Loucy (cell line): ENCODE results near the gene ZNF362.

ENCODE experiments used
- H2AFZ ChIP-seq: fragments of 200-600 bp; sonication (generic); 2 replicates; pipeline ENCODE4 v1.6.0; 2016; ENCODE audit warnings: antibody characterized with exemption, mild to moderate bottlenecking, low read length, moderate library complexity
- H3F3A ChIP-seq: fragments of 200-600 bp; 2 replicates; pipeline ENCODE4 v1.6.0; 2016; ENCODE audit warnings: antibody characterized with exemption, low read depth, mild to moderate bottlenecking
- H3K27me3 ChIP-seq: fragments of 200-600 bp; sonication (generic); 2 replicates; pipeline ENCODE4 v1.6.1; 2014; ENCODE audit warnings: low read length, mild to moderate bottlenecking; ENCODE audit not compliant: insufficient read depth, poor library complexity, severe bottlenecking
- H3K36me3 ChIP-seq: fragments of 200-600 bp; sonication (generic); 2 replicates; pipeline ENCODE4 v1.6.1; 2016; ENCODE audit warnings: low read length; ENCODE audit not compliant: insufficient read depth
- H3K4me1 ChIP-seq: fragments of 200-600 bp; sonication (generic); 2 replicates; pipeline ENCODE4 v1.5.1; 2014; ENCODE audit warnings: low read length, mild to moderate bottlenecking; ENCODE audit not compliant: insufficient read depth, poor library complexity, severe bottlenecking
- H3K4me2 ChIP-seq: fragments of 200-600 bp; sonication (generic); 2 replicates; pipeline ENCODE4 v1.6.0; 2014; ENCODE audit warnings: antibody characterized with exemption, low read length, low read depth, mild to moderate bottlenecking; ENCODE audit not compliant: poor library complexity, severe bottlenecking
- H3K4me3 ChIP-seq: fragments of 200-600 bp; sonication (generic); 2 replicates; pipeline ENCODE4 v1.5.1; 2014; ENCODE audit warnings: low read length, mild to moderate bottlenecking, mixed read lengths; ENCODE audit not compliant: poor library complexity, severe bottlenecking
- H3K79me2 ChIP-seq: fragments of 200-600 bp; sonication (generic); 2 replicates; pipeline ENCODE4 v1.6.1; 2014; ENCODE audit warnings: low read length; ENCODE audit not compliant: insufficient read depth
- H3K9ac ChIP-seq: fragments of 200-600 bp; sonication (generic); 2 replicates; pipeline ENCODE4 v1.6.0; 2014; ENCODE audit warnings: mild to moderate bottlenecking, low read depth, low read length, moderate library complexity; ENCODE audit not compliant: poor library complexity, severe bottlenecking
- H3K9me2 ChIP-seq: fragments of 200-600 bp; sonication (generic); replicated peaks from 2 replicates; pipeline ENCODE4 v1.6.1; 2016; ENCODE audit warnings: low read depth, low read length, mixed read lengths
- H3K9me3 ChIP-seq: fragments of 200-600 bp; sonication (generic); 2 replicates; pipeline ENCODE4 v1.6.1; 2014; ENCODE audit warnings: mild to moderate bottlenecking, antibody characterized with exemption, low read length, low read depth; ENCODE audit not compliant: insufficient read depth
- H4K20me1 ChIP-seq: fragments of 200-600 bp; sonication (generic); 2 replicates; pipeline ENCODE4 v1.6.0; 2014; ENCODE audit warnings: antibody characterized with exemption, low read length, mild to moderate bottlenecking; ENCODE audit not compliant: insufficient read depth, poor library complexity, severe bottlenecking
- CTCF ChIP-seq: fragments of 200-600 bp; sonication (generic); conservative IDR thresholded peaks from 2 replicates; pipeline ENCODE4 v1.5.1; 2014; ENCODE audit warnings: mild to moderate bottlenecking, antibody characterized with exemption, low read length
- EZH2phosphoT487 ChIP-seq: fragments of 200-600 bp; IDR thresholded peaks from 2 replicates; pipeline ENCODE4 v1.6.1; 2018; ENCODE audit warnings: antibody characterized with exemption, mild to moderate bottlenecking, moderate library complexity, borderline replicate concordance

The ZNF362 gene

GRCh38 chr1:33272509-33272908, 16.2 kb downstream of the ZNF362 start:
- Histone ChIP-seq H3F3A (no peaks in the 10 kb centered on the region), H3K4me1 (peaks cover 7% of the 10 kb centered on the region), H3K27me3 (no peaks in the 10 kb centered on the region), H3K9me2 (no peaks in the 10 kb centered on the region), H3K4me2 (no peak overlapping the region), H3K36me3 (peaks cover 7% of the 10 kb centered on the region; the same call in 1 of the 2 replicates), H3K9ac (no peak overlapping the region), H2AFZ (no peak overlapping the region), H3K79me2 (peaks cover 6% of the 10 kb centered on the region; the same call in 1 of the 2 replicates), H3K9me3 (no peaks in the 10 kb centered on the region), H3K4me3 (no peak overlapping the region), H4K20me1 (no peaks in the 10 kb centered on the region)
- TF ChIP-seq CTCF = no peak
- TF ChIP-seq EZH2phosphoT487 = no peak

- H2AFZ ChIP-seq = no peak overlapping the region
- peaks cover 8% of the 10 kb centered on the region; the same call in 1 of the 2 replicates for H3K36me3 ChIP-seq
- H3K9me2 ChIP-seq = no peaks in the 10 kb centered on the region
- H3K4me3 ChIP-seq = no peak overlapping the region
- H3K4me1 ChIP-seq = peaks cover 5% of the 10 kb centered on the region
- no peak overlapping the region for H3K9ac ChIP-seq
- no peaks in the 10 kb centered on the region for H4K20me1 ChIP-seq
- TF ChIP-seq EZH2phosphoT487 (no peak), CTCF (no peak)
- H3K9me3 ChIP-seq = no peaks in the 10 kb centered on the region
- H3K4me2 ChIP-seq = no peak overlapping the region
- H3K79me2 ChIP-seq = peaks cover 6% of the 10 kb centered on the region; the same call in 1 of the 2 replicates
- H3K27me3 ChIP-seq = no peaks in the 10 kb centered on the region
- no peaks in the 10 kb centered on the region for H3F3A ChIP-seq
Observed at GRCh38 chr1:33272930-33273329, 16.6 kb downstream of the ZNF362 start.

- no peaks in the 10 kb centered on the region for H3K9me2 ChIP-seq
- peaks cover 4% of the 10 kb centered on the region for H3K4me1 ChIP-seq
- peaks cover 5% of the 10 kb centered on the region; the same call in 1 of the 2 replicates for H3K79me2 ChIP-seq
- peaks cover 9% of the 10 kb centered on the region; the same call in 1 of the 2 replicates for H3K36me3 ChIP-seq
- no peaks in the 10 kb centered on the region for H3K9me3 ChIP-seq
- no peaks in the 10 kb centered on the region for H4K20me1 ChIP-seq
- TF ChIP-seq CTCF (no peak), EZH2phosphoT487 (no peak)
- no peak overlapping the region for H3K4me2 ChIP-seq
- H3K9ac ChIP-seq = no peak overlapping the region
- H3K27me3 ChIP-seq = no peaks in the 10 kb centered on the region
- no peaks in the 10 kb centered on the region for H3F3A ChIP-seq
- H3K4me3 ChIP-seq = no peak overlapping the region
- no peak overlapping the region for H2AFZ ChIP-seq
Observed at GRCh38 chr1:33273406-33273805, 17.1 kb downstream of the ZNF362 start.
